Effector memory CD8-positive, alpha-beta T cell (primary cell): ENCODE measurements around the gene FNDC1.
"Not testable (repeated sequence)": the region's sequence is repeated elsewhere in the genome, so short reads cannot be mapped to it uniquely, and the experiment has no call there.

Source experiments
- ATAC-seq: fragments of 150-1000 bp; cut with Tn5 transposase; replicated peaks from 2 replicates; pipeline ENCODE4 v1.10.0; 2021; ENCODE audit warnings: mild to moderate bottlenecking, moderate library complexity
- DNase-seq, 3 experiments: peaks; one replicate each; pipeline ENCODE4 v3.0.0; 2021
- H3K27ac Mint-ChIP-seq, 2 donors: one replicate each; pipeline ENCODE4 v1.8.0; 2022; ENCODE audit warnings: mild to moderate bottlenecking in 2 of 2, mixed read lengths in 2 of 2, moderate library complexity in 2 of 2
- H3K27me3 Mint-ChIP-seq, 2 donors: one replicate each; pipeline ENCODE4 v1.8.0; 2022; ENCODE audit warnings: mixed read lengths in 2 of 2
- H3K36me3 Mint-ChIP-seq: one replicate; pipeline ENCODE4 v1.8.0; 2022; ENCODE audit warnings: mild to moderate bottlenecking, moderate library complexity, mixed read lengths; ENCODE audit not compliant: insufficient read depth
- H3K4me1 Mint-ChIP-seq, 2 donors: one replicate each; pipeline ENCODE4 v1.8.0; 2022; ENCODE audit warnings: low read depth in 2 of 2, mixed read lengths in 2 of 2
- H3K4me3 Mint-ChIP-seq, 2 donors: one replicate each; pipeline ENCODE4 v1.8.0; 2022; ENCODE audit warnings: mild to moderate bottlenecking in 2 of 2, mixed read lengths in 2 of 2, moderate library complexity in 2 of 2
- H3K9me3 Mint-ChIP-seq, 2 donors: one replicate each; pipeline ENCODE4 v1.8.0; 2022; ENCODE audit warnings: mixed read lengths in 2 of 2

FNDC1 gene

GRCh38 chr6:159257846-159258245 lies 88.6 kb downstream of the FNDC1 start:
- DNase-seq (no peak), ATAC-seq (no peak)
- Mint-ChIP-seq H3K36me3 (no peaks in the 10 kb centered on the region), H3K4me3 (no peak overlapping the region), H3K27me3 (peaks cover 27 to 56% of the 10 kb centered on the region in 2 donors), H3K4me1 (no peaks in the 10 kb centered on the region), H3K9me3 (no peaks in the 10 kb centered on the region), H3K27ac (no peak overlapping the region)

- no peaks in the 10 kb centered on the region for H3K9me3 Mint-ChIP-seq
- no peaks in the 10 kb centered on the region for H3K36me3 Mint-ChIP-seq
- DNase-seq (no peak), ATAC-seq (no peak)
- H3K27me3 Mint-ChIP-seq: peaks cover 20 to 52% of the 10 kb centered on the region in 2 donors
- no peak overlapping the region for H3K27ac Mint-ChIP-seq
- H3K4me1 Mint-ChIP-seq: no peaks in the 10 kb centered on the region
- no peak overlapping the region for H3K4me3 Mint-ChIP-seq
Observed at GRCh38 chr6:159259441-159260125, 90.4 kb downstream of the FNDC1 start.

- Mint-ChIP-seq H3K4me3 (no peak overlapping the region), H3K27ac (no peak overlapping the region), H3K36me3 (no peaks in the 10 kb centered on the region)
Observed at GRCh38 chr6:159260208-159260607, 91.0 kb downstream of the FNDC1 start.

DNA sequence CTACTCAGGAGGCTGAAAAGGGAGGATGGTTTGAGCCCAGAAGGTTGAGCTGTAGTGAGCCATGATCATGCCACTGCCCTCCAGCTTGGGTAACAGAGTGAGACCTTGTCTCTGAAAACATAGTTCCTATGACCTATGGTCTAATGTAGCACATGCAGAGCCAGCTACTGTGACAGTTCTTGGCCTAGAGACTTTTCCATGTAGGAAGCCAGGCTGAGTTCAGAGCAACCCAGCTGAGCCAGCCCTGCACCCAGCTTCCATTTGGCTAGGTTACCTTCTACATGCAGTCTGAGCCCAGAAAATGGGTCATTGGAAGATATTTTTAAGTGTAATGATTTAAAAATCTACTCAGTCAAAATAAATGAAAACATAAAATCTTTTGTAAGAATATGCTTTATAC lies 92.8 kb downstream of the FNDC1 start:
- Mint-ChIP-seq H3K36me3 (no peaks in the 10 kb centered on the region), H3K27me3 (peaks cover 16 to 33% of the 10 kb centered on the region in 2 donors), H3K27ac (no peak overlapping the region), H3K4me3 (no peak overlapping the region), H3K9me3 (no peaks in the 10 kb centered on the region), H3K4me1 (no peaks in the 10 kb centered on the region)
- ATAC-seq: no peak
- DNase-seq: no peak

More at GRCh38 chr6:159260208-159260607, 91.0 kb downstream of the FNDC1 start:
- H3K9me3 Mint-ChIP-seq: no peaks in the 10 kb centered on the region
- ATAC-seq (no peak), DNase-seq (no peak)
- peaks cover 15 to 46% of the 10 kb centered on the region in 2 donors for H3K27me3 Mint-ChIP-seq
- no peaks in the 10 kb centered on the region for H3K4me1 Mint-ChIP-seq

DNA sequence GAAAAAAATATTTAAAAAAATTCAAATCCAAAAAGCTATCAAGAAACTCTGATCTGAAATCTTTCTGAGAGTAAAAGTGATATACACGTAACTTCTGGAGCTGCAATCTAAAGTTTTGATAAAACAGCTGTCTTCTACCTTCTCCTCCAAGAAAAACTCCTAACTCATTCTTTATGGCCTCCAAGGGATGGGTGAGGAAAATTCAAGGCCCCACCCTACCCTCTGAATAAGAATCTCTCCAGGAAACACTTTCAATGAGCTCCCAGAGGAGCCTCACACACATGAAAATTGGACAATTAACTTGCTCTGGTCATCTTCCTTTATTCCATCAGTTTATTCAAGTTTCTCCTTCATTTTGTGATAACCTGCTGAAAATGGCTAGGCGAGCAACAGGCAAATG lies 93.4 kb downstream of the FNDC1 start:
- no peak for ATAC-seq
- Mint-ChIP-seq H3K27me3 (peaks cover 20 to 33% of the 10 kb centered on the region in 2 donors), H3K4me3 (no peak overlapping the region), H3K36me3 (no peaks in the 10 kb centered on the region), H3K27ac (no peak overlapping the region), H3K4me1 (no peaks in the 10 kb centered on the region), H3K9me3 (no peaks in the 10 kb centered on the region)
- DNase-seq: no peak

- H3K9me3 Mint-ChIP-seq: no peaks in the 10 kb centered on the region
- no peak overlapping the region for H3K4me3 Mint-ChIP-seq
- H3K4me1 Mint-ChIP-seq: no peaks in the 10 kb centered on the region
- H3K27ac Mint-ChIP-seq: no peak overlapping the region
- no peaks in the 10 kb centered on the region for H3K36me3 Mint-ChIP-seq
- H3K27me3 Mint-ChIP-seq: peaks cover 9 to 10% of the 10 kb centered on the region in 2 donors
- no peak for ATAC-seq
- no peak for DNase-seq
Observed at GRCh38 chr6:159267165-159267564, 98.0 kb downstream of the FNDC1 start.

- Mint-ChIP-seq H3K9me3 (no peaks in the 10 kb centered on the region), H3K27me3 (peaks cover 0 to 14% of the 10 kb centered on the region in 2 donors), H3K36me3 (no peaks in the 10 kb centered on the region), H3K27ac (no peak overlapping the region), H3K4me3 (no peak overlapping the region), H3K4me1 (no peaks in the 10 kb centered on the region)
- no peak for DNase-seq
- ATAC-seq: no peak
Observed at GRCh38 chr6:159268511-159268910, 99.3 kb downstream of the FNDC1 start.

- Mint-ChIP-seq H3K27ac (no peak overlapping the region), H3K4me3 (no peak overlapping the region), H3K4me1 (no peaks in the 10 kb centered on the region), H3K27me3 (peaks cover 18 to 28% of the 10 kb centered on the region in 2 donors), H3K36me3 (no peaks in the 10 kb centered on the region), H3K9me3 (no peaks in the 10 kb centered on the region)
- DNase-seq (no peak), ATAC-seq (no peak)
Observed at GRCh38 chr6:159271257-159271656, 102.1 kb downstream of the FNDC1 start.

GRCh38 chr6:159278626-159279025 lies 109.4 kb downstream of the FNDC1 start:
- H3K27ac Mint-ChIP-seq: no peak overlapping the region
- no peak overlapping the region for H3K4me3 Mint-ChIP-seq
- peaks cover 46 to 47% of the 10 kb centered on the region in 2 donors for H3K27me3 Mint-ChIP-seq
- no peak for DNase-seq
- no peak for ATAC-seq
- no peaks in the 10 kb centered on the region for H3K4me1 Mint-ChIP-seq
- H3K36me3 Mint-ChIP-seq: no peaks in the 10 kb centered on the region
- no peaks in the 10 kb centered on the region for H3K9me3 Mint-ChIP-seq

DNA sequence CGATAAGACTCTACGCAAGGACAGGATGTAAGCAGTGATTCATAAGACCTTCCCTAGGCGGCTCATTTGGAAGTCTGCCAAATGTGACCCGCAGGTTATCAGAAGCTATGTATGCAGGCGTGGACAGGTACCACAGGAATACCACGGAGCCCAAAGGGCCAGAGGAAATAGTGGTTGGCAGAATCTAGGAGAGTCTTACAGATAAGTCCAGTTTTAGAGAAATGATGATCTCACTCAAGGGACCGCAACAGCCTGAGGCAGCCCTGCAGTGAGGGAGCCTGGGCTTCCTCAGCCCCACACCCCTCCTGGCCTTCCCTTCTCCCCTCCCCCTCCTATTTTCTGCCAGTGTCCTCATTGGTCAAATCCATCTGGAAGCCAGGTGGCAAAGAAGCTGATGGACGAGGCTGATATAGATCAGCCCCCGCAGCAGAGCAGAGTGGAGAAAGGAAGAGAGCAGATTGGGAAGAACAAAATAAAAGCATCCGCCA lies 110.6 kb downstream of the FNDC1 start:
- Mint-ChIP-seq H3K27me3 (peaks cover 39 to 40% of the 10 kb centered on the region in 2 donors), H3K36me3 (no peaks in the 10 kb centered on the region), H3K27ac (no peak overlapping the region), H3K4me3 (no peak overlapping the region), H3K9me3 (no peaks in the 10 kb centered on the region), H3K4me1 (no peaks in the 10 kb centered on the region)
- ATAC-seq: no peak
- DNase-seq: no peak

DNA sequence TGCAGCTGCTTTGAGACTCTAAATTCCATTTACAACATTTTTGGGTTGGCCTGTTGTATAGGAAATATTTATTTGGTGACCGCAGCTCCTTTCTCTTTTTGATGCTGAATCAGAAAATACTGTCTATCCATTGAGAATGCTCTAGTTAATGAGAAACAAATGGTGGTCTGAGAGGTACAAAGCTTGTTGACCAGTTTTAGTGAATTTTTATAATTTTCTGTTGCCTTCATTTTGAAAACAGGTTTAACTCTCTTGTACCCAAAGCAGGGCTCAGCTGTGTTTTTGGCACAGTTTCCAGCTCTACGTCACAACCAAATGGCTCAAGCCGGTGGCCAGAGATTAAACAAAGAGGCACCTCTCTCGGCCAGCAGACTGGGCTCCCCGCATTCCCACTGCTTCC lies 113.2 kb downstream of the FNDC1 start:
- H3K27me3 Mint-ChIP-seq: peaks cover 30 to 36% of the 10 kb centered on the region in 2 donors
- peaks cover 0 to 7% of the 10 kb centered on the region in 2 donors for H3K9me3 Mint-ChIP-seq
- ATAC-seq (no peak), DNase-seq (no peak)
- H3K4me3 Mint-ChIP-seq: no peak overlapping the region
- no peaks in the 10 kb centered on the region for H3K4me1 Mint-ChIP-seq
- no peak overlapping the region for H3K27ac Mint-ChIP-seq
- no peaks in the 10 kb centered on the region for H3K36me3 Mint-ChIP-seq

GRCh38 chr6:159284661-159285060 lies 115.5 kb downstream of the FNDC1 start:
- ATAC-seq, H3K36me3 Mint-ChIP-seq, H3K27ac Mint-ChIP-seq, H3K4me1 Mint-ChIP-seq, H3K4me3 Mint-ChIP-seq, H3K9me3 Mint-ChIP-seq, DNase-seq: not testable (repeated sequence)
- peaks cover 40 to 53% of the 10 kb centered on the region in 2 donors for H3K27me3 Mint-ChIP-seq

- DNase-seq (no peak), ATAC-seq (no peak)
- peaks cover 62 to 69% of the 10 kb centered on the region in 2 donors for H3K27me3 Mint-ChIP-seq
- no peaks in the 10 kb centered on the region for H3K9me3 Mint-ChIP-seq
- H3K36me3 Mint-ChIP-seq: no peaks in the 10 kb centered on the region
- H3K27ac Mint-ChIP-seq: no peak overlapping the region
- no peaks in the 10 kb centered on the region for H3K4me1 Mint-ChIP-seq
- H3K4me3 Mint-ChIP-seq: no peak overlapping the region
Observed at GRCh38 chr6:159298840-159299239, 129.6 kb downstream of the FNDC1 start.

DNA sequence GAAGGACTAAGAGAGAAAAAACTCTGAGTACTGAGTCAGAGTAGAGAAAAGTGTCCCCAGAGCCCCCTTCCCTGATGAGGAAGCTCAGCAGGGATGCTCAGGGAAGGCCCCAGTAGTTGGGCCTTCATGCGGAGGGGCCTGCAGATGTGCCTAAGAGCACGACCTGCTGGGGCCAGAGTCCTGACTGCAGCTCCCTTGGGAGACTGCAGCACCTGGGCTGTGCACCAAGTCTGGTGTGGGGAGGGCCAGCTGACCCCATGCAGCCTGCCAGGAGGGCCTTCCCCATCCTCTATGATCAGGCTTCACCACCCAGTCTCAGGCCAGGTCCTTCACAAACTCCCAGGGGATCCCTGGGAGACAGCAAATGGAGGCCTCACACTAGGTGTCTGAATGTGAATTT lies 130.4 kb downstream of the FNDC1 start:
- H3K4me3 Mint-ChIP-seq: no peak overlapping the region
- no peaks in the 10 kb centered on the region for H3K4me1 Mint-ChIP-seq
- H3K36me3 Mint-ChIP-seq: no peaks in the 10 kb centered on the region
- DNase-seq (no peak), ATAC-seq (no peak)
- no peaks in the 10 kb centered on the region for H3K9me3 Mint-ChIP-seq
- H3K27me3 Mint-ChIP-seq: peaks cover 67 to 72% of the 10 kb centered on the region in 2 donors
- no peak overlapping the region for H3K27ac Mint-ChIP-seq
